Glutamatergic neuron (in vitro differentiated cells): Measurements from ENCODE around the gene AVPI1. TPM values are rescaled to one million over a fixed set of nuclear protein-coding genes. Genes with fewer than 3 reads are reported as not detected.

Experiments used
- DNase-seq: peaks from one replicate; pipeline ENCODE4 v3.0.0; 2022
- H3K27ac Mint-ChIP-seq: one replicate; pipeline ENCODE4 v1.8.0; 2020; ENCODE audit warnings: mild to moderate bottlenecking, mixed read lengths, inconsistent platforms; ENCODE audit not compliant: unreplicated experiment
- H3K27me3 Mint-ChIP-seq: one replicate; pipeline ENCODE4 v1.8.0; 2020; ENCODE audit warnings: mild to moderate bottlenecking, moderate library complexity, mixed read lengths, inconsistent platforms; ENCODE audit not compliant: unreplicated experiment
- H3K36me3 Mint-ChIP-seq: one replicate; pipeline ENCODE4 v1.8.0; 2020; ENCODE audit warnings: mild to moderate bottlenecking, mixed read lengths, inconsistent platforms; ENCODE audit not compliant: unreplicated experiment
- H3K4me1 Mint-ChIP-seq: one replicate; pipeline ENCODE4 v1.8.0; 2020; ENCODE audit warnings: mild to moderate bottlenecking, low read depth, mixed read lengths, inconsistent platforms; ENCODE audit not compliant: unreplicated experiment
- H3K4me3 Mint-ChIP-seq: one replicate; pipeline ENCODE4 v1.8.0; 2020; ENCODE audit warnings: mild to moderate bottlenecking, mixed read lengths, inconsistent platforms; ENCODE audit not compliant: unreplicated experiment
- H3K9me3 Mint-ChIP-seq: one replicate; pipeline ENCODE4 v1.8.0; 2020; ENCODE audit warnings: mild to moderate bottlenecking, moderate library complexity, mixed read lengths, inconsistent platforms; ENCODE audit not compliant: unreplicated experiment
- total RNA-seq: library from RNA; stranded (reverse); fragmentation: NEBNext Ultra II Directional; extraction: Animal tissue kit (Norgen Biotek cat#: 25700); gene quantifications from one replicate; pipeline ENCODE4 v1.2.1, GENCODE V29; 2021; ENCODE audit not compliant: unreplicated experiment
- TF ChIP-seq, protein P1 (sequence below): fragments of 200-600 bp; sonication (generic); IDR thresholded peaks from one replicate; pipeline ENCODE4 v1.5.0; 2021; ENCODE audit not compliant: partially characterized antibody, unreplicated experiment

AVPI1 gene
- total RNA-seq, 1 donor from 2014 or later, result 4.5 TPM

DNA sequence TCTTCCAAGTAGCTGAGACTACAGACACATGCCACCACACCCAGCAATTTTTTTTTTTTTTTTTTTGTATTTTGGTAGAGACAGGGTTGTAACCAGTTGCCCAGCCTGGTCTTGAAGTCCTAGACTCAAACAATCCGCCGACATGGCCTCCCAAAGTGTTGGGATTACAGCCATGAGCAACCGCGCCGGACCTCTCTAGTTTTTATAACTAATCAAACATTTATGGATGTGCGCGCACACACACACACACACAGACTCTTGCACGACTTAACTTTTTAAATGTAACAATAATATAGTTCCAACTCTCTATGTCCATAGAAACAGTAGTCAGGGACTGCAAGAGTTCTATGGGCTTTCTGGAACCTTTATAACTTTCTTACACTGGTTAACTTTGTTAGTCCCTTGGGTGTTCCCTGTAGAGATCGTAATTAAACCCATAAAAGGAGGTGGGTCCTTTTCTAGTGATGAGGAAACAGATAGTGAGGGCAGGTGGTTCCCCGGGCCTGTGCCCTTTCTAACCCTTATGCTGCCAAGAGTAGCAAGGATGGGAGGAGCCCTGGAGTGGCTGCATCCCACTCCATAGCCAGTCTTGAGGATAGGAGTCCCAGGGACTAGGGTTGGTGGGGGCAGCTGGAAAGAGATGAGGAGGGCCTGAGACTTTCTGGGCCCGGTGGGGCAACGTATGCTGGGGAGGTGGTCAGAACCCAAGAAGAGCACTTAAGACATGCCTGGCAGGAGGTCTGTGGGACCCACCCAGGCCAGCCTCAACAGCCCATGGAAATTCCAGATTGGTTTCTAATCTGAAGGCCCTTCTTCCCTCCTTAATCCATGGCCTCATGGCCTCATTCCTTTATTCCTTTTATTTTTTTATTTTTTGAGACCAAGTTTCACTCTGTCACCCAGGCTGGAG is 35.1 kb upstream of the AVPI1 start:
- H3K27ac Mint-ChIP-seq, result no peak overlapping the region
- H3K9me3 Mint-ChIP-seq, result no peaks in the 10 kb centered on the region
- TF ChIP-seq, protein P1, sequence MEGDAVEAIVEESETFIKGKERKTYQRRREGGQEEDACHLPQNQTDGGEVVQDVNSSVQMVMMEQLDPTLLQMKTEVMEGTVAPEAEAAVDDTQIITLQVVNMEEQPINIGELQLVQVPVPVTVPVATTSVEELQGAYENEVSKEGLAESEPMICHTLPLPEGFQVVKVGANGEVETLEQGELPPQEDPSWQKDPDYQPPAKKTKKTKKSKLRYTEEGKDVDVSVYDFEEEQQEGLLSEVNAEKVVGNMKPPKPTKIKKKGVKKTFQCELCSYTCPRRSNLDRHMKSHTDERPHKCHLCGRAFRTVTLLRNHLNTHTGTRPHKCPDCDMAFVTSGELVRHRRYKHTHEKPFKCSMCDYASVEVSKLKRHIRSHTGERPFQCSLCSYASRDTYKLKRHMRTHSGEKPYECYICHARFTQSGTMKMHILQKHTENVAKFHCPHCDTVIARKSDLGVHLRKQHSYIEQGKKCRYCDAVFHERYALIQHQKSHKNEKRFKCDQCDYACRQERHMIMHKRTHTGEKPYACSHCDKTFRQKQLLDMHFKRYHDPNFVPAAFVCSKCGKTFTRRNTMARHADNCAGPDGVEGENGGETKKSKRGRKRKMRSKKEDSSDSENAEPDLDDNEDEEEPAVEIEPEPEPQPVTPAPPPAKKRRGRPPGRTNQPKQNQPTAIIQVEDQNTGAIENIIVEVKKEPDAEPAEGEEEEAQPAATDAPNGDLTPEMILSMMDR, result no peak
- peaks cover 12% of the 10 kb centered on the region for H3K4me1 Mint-ChIP-seq
- H3K36me3 Mint-ChIP-seq, result no peaks in the 10 kb centered on the region
- no peak for DNase-seq
- H3K4me3 Mint-ChIP-seq, result no peak overlapping the region
- H3K27me3 Mint-ChIP-seq, result peaks cover 2% of the 10 kb centered on the region

DNA sequence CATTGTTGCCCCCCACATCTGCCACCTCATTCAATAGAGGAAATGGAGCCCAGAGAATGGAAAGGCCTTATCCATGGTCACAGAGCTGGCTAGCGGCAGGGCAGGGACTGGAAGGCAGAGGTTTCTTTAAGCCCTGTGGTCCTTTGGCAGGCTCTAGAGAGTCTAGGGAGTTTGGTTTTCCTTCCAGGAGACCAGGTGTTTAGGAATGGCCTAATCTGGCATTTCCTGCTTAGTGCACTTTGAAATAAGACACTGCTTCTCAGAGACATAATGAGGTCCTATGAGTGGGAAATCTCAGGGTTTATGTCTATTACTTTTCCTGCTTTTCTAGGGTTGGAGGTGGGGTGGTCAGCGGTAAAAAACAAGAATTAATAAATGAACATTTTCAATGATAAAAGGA is 32.6 kb upstream of the AVPI1 start:
- no peak overlapping the region for H3K4me3 Mint-ChIP-seq
- H3K9me3 Mint-ChIP-seq, result peaks cover 2% of the 10 kb centered on the region
- no peak for DNase-seq
- H3K4me1 Mint-ChIP-seq, result peaks cover 12% of the 10 kb centered on the region
- peaks cover 8% of the 10 kb centered on the region for H3K27me3 Mint-ChIP-seq
- no peak overlapping the region for H3K27ac Mint-ChIP-seq
- TF ChIP-seq, protein P1, result no peak
- no peaks in the 10 kb centered on the region for H3K36me3 Mint-ChIP-seq

DNA sequence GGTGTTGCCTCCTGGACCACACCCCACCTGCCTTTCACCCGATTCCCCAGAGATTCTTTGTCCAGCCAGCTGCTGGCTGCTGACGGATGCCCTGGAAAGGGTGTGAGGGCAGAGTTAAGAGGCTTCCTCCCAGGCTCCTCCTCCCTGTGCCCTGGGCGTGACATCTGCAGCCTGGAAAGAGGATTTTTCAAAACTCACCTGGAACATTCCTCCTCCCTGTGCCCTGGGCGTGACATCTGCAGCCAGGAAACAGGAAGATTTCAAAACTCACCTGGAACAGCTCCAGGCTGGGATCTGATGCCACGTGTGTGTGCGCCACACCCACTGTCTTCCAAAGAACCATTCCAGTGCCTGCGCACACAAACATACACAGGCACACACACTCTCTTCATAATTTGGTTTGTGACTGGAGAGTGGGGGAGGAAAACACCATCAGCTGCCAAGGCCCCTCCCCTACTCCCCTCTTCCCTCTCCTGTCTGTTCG is 31.7 kb upstream of the AVPI1 start:
- H3K27ac Mint-ChIP-seq, result no peak overlapping the region
- H3K4me3 Mint-ChIP-seq, result peak overlapping the region; percentile 34
- H3K27me3 Mint-ChIP-seq, result peaks cover 9% of the 10 kb centered on the region
- H3K36me3 Mint-ChIP-seq, result no peaks in the 10 kb centered on the region
- TF ChIP-seq, protein P1, result no peak
- no peak for DNase-seq
- peaks cover 8% of the 10 kb centered on the region for H3K4me1 Mint-ChIP-seq
- peaks cover 2% of the 10 kb centered on the region for H3K9me3 Mint-ChIP-seq

DNA sequence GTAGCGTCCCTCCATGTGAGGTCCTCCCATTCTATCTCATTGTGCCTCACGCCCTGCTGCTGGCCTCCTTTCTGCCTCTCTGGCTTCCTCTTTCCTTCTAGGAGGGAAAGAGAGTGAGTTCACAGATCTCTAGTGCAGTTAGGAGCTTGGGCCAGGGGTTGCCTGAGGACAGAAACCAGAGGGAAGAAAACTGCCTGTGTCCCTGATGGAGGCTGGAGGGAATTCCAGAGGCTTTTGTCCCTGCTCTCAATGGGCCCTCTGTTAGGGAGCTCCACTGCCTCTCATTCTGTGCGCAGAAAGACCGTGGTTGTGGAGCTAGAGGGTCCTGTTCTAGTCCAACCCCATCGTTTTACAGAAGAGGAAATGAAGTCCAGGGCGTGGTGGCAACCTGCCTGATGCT is 31.1 kb upstream of the AVPI1 start:
- Mint-ChIP-seq H3K4me3 (no peak overlapping the region), H3K27ac (no peak overlapping the region), H3K9me3 (peaks cover 2% of the 10 kb centered on the region), H3K27me3 (peaks cover 9% of the 10 kb centered on the region), H3K4me1 (peaks cover 8% of the 10 kb centered on the region), H3K36me3 (no peaks in the 10 kb centered on the region)
- TF ChIP-seq, protein P1, result no peak
- DNase-seq, result no peak

DNA sequence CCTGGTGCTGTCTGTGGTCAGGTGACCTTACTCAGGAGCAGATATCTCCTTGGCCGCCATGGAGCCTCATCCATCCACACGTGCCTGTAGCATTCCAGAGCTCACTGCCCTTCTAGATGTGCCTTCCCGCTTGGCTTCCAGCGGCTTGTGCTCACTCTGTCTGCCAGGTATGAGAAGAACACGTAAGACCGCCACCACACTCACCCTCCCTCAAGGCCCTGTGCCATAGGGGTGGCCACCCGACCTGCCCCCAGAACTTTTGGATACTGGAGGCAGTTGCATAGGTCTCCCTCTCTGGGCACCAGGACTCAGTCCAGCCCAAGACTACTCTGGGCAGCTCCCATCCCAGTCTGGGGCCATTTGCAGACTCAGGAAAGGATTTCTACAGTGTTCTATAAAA is 30.6 kb upstream of the AVPI1 start:
- Mint-ChIP-seq H3K27me3 (peaks cover 14% of the 10 kb centered on the region), H3K27ac (no peak overlapping the region), H3K4me1 (peaks cover 12% of the 10 kb centered on the region), H3K4me3 (no peak overlapping the region), H3K9me3 (peaks cover 7% of the 10 kb centered on the region), H3K36me3 (no peaks in the 10 kb centered on the region)
- DNase-seq, result no peak
- TF ChIP-seq, protein P1, result no peak
